Ureter (tissue), 1 donor: ENCODE results near the gene SLC9B1. TPM values are rescaled to one million over a fixed set of nuclear protein-coding genes. Genes with fewer than 3 reads are reported as not detected.
A peak's percentile ranks its signal among the peaks of the same experiment; 100 is the strongest.
"Not testable (repeated sequence)": the region's sequence is repeated elsewhere in the genome, so short reads cannot be mapped to it uniquely, and the experiment has no call there.

Experiments used
- DNase-seq: peaks from one replicate; pipeline ENCODE4 v3.0.0-alpha.2; 2020; ENCODE audit warnings: low spot score
- total RNA-seq: library from RNA; stranded (reverse); gene quantifications from one replicate; pipeline ENCODE4 v1.2.4, GENCODE V29; 2023
- donor health status: DM: yes; HTN: yes; CAD: no.

SLC9B1 gene
- total RNA-seq, 1 donor from 2014 or later, result 1.8 TPM

DNA sequence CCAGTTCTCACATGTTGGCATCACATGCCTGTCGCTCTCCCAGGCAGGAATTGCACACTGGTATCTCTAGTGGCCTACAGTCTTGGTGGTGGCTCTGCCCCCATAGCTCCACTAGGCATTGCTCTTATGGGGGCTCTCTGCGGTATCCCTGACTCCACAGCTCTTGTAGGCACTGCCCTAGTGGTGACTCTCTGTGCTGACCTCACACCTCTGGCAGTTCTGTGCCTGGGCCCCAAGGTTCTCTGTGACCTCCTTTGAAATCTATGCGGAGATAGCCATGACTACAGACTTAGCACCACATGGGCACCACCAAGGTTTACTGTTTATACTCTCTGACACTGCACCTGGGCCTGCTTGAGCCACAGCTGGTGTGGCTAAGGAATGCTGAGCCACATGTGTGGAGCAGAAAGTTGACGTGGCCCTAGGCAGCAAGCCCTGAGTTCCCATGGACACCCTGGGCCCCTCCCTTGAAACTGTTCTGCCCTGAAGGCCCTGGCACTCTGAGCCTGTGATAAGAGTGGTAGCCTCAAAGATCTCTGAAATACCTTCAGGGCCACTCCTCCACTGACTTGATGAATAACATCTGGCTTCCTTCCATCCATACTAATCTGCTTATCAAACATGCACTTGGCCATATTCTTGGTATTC, 8.0 kb downstream of the SLC9B1 start:
- DNase-seq, result peak; percentile 46

DNA sequence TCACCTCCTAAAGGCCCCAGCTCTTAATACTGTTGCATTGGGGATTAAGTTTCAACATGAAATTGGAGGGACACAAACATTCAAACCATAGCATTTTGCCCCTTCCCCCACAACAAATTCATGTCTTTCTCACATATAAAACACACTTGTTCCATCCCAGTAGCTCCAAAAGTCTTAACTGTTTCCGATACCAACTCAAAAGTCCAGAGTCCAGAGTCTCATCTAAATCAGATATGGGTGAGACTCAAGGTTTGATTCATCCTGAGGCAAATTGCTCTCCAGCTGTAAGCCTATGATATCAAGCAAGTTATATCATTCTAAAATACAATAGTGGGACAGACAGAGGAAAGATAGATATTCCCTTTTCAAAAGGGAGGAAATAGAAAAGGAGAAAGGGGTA, 8.7 kb downstream of the SLC9B1 start:
- DNase-seq, result no peak

DNA sequence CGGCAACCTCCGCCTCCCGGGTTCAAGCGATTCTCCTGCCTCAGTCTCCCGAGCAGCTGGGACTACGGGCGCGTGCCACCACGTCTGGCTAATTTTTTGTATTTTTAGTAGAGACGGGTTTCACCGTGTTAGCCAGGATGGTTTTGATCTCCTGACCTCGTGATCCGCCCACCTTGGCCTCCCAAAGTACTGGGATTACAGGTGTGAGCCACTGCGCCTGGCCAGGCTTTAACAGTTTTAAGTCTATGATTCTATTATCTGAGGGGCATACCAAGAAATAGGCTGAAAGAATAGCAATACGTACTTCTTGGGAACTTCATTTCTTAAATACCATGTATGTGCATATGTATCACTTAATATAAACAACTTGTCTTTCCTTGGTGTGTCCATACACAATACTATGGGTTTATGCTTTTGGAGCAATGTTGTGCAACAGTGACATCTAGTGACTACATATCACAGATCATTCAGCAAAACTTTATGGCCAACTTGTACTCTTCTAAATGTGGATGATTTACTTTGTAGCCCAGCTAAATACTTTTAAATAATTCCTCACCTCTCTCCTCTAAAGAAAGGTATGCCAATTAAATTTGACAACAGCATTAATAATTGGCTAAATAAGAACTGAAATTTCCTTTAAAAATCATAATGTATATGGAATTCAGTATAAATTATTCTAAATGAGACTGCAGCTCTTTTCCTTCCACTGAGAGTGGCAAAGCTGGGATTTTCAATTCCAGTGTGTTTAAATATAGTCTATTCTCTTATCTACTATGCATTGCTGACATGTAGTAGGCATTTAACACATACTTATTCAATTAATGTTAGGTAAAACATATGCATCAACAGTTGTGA, 10.4 kb downstream of the SLC9B1 start:
- no peak for DNase-seq

DNA sequence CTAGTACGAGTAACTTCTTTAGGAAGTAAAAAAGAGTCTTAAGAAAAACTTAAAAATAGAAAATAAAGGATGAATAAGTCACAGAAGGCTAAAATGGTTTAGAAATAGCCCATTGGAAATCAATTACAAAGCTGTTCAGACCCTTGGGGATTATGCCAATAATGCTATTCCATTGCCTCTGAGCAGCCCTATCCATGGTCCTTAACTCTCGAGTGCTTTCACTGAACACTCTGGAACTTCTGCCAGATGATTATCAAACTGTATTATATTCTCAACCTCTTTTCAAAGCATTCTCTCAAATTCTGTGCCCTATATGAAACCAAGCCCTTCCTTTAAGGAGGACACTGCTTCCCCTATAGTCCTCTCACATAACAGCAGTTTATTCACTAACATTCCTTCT, 17.0 kb downstream of the SLC9B1 start:
- DNase-seq, result no peak

DNA sequence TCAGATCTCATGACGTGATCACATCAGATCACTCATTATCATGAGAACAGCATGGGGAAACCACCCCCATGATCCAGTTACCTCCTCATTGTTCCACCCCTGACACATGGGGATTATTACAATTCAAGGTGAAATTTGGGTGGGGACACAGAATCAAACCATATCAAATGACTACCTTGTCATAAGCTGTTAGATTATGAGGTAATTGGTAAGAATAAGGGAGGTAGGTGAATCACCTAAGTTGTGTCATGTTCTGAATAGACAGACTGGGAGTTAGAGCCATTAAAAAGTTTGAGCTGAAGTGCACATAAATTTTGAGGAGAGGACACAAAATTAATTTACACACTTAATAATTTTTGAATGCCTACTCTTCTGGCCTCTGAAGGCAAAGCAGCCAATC, 24.7 kb downstream of the SLC9B1 start:
- no peak for DNase-seq

DNA sequence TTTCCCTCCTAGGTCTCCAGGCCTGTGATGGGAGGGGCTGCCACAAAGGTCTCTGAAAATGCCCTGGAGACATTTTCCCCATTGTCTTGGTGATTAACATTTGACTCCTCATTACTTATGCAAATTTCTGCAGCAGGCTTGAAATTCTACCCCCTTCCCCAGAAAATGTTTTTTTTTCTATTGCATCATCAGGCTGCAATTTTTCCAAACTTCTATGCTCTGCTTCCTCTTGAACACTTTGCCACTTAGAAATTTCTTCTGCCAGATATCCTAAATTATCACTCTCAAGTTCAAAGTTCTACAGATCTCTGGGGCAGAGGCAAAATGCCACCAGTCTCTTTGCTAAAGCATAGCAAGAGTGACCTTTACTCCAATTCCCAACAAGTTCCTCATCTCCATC, 25.5 kb downstream of the SLC9B1 start:
- DNase-seq, result not testable (repeated sequence)

DNA sequence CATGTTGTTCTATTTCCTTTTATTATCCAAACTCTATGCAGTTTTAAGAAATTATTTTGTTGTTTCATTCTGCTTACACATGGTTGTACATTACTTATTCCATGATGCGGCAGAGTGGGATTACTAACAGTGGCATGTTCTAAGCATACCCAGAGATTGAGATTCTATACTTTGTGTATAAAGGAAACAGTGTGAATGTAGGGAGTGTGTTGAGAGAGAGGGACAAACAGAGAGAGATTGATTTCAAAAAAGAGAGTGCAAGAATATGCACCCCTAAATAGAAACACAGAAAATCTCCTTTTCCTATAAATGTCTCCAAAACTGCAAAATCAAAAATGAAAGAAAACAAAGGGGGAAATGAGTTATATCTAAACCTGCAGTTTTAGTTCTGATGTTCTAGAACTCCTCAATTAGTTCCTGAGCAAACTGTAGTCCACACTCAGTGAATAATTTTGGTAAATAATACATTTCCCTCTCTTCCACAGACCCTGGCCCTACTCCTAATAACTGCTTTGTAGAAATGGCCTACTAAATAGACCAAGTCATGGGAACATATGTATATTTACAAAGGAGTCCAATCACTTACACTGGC, 31.0 kb downstream of the SLC9B1 start:
- no peak for DNase-seq

DNA sequence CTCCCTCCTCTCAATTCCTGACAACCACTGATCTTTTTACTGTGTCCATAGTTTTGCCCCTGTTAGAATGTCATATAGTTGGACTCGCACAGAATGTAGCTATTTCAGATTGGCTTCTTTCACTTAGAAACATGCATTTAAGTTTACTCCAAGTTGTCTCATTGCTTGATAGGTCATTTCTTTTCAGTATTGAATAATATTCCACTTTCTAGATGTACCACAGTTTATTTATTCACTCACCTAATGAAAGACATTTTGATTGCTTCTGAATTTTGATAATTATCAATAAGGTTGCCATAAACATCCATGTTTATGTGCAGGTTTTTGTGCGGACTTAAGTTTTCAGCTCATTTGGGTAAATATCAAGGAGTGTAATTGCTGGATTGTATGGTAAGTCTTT, 38.5 kb downstream of the SLC9B1 start:
- no peak for DNase-seq

DNA sequence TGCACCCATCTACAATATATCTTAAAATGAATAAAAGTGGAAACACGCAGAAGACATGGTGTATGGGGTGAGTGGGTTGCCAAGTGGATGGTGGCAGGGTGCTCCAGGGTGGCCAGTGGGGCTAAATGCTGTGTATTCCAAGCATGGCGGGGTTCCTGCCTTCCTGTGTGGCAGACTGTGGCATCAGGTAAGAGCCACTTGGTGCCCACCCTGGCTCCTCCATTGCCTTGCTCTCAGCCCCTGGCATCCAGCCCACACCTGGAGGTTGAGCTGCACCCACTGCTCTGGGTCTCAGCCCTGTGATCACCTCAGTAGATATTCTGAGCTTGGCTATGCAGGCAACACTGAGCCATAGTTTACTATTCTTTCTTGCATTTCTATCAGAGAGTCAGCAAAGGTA, 57.7 kb downstream of the SLC9B1 start:
- DNase-seq, result not testable (repeated sequence)

DNA sequence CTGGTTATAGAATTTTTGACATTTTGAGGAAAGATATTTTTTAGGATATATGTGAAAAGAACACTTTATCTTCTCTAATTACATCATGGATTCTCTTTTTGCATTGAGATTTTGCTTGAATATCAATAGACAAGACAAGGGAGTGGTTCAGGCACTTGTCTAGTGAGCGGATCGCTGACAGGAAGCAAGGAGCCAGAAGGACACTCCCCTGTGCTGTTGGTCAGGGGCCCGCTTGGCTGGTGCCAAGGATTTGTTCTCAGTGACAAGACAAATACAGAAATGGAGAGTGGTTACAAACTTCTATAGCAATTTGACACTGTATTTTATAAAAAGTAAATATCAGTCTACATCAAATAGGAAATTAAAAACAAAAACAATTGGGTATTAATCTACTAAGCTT, 60.0 kb downstream of the SLC9B1 start:
- no peak for DNase-seq

DNA sequence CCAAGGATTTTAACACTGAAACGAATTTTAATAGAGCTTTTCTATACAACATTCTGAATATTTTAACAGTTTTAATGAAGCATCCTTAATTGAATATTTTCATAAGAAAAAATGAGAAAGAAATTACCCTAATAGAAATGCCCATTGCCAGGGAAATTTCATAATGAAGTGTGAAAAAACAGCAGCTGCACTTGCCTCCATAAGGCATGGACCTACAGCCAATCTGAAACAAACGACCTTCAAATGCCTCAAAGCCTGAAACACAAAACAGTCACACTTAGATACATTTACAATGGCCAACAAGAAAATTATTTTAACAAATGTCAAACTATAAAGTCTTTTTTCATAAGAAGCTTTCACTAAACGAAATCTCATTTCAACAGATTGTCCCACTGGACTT, 74.4 kb downstream of the SLC9B1 start:
- DNase-seq, result no peak

DNA sequence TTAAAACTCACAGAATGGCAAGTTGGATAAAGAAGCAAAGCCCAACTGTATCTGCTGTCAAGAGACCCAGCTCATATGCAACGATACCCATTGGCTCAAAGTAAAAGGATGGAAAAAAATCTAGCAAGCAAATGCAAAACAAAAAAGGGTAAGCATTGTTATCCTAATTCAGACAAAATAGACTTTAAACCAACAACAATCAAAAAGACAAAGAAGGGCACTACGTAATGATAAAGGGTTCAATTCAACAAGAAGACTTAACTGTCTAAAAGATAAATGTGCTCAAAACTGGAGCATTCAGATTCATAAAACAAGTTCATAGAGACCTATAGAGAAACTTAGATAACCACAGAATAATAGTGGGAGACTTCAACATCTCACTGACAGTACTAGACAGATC, 81.4 kb downstream of the SLC9B1 start:
- DNase-seq, result not testable (repeated sequence)

DNA sequence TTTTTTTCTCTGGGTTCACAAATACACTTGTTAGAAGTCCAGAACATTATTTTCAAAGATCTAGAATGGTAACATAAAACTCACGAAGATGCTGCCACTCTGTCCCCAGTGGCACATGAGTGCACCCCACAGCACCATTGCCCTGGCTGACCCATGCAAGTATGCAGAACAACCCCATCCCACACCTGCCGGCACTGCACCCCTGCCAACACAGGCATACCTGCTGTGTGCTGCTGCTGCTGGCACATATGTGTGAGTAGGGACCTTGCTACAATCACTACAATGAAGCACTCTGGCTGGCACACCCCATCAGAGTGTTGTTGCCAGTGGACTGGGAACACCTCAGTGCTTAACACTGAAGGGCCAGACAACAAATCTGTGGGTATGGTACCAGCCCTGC, 83.8 kb downstream of the SLC9B1 start:
- DNase-seq, result no peak

DNA sequence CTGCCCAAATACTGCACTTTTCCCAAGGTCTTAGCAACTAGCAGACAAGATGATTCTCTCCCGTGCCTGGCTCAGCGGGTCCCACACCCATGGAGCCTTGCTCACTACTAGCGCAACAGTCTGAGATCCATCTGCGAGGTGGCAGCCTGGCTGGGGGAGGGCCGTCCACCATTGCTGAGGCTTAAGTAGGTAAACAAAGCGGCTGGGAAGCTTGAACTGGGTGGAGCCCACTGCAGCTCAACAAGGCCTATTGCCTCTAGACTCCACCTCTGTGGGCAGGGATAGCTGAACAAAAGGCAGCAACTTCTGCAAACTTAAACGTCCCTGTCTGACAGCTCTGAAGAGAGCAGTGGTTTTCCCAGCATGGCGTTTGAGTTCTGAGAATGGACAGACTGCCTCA, 99.8 kb downstream of the SLC9B1 start:
- DNase-seq, result not testable (repeated sequence)

DNA sequence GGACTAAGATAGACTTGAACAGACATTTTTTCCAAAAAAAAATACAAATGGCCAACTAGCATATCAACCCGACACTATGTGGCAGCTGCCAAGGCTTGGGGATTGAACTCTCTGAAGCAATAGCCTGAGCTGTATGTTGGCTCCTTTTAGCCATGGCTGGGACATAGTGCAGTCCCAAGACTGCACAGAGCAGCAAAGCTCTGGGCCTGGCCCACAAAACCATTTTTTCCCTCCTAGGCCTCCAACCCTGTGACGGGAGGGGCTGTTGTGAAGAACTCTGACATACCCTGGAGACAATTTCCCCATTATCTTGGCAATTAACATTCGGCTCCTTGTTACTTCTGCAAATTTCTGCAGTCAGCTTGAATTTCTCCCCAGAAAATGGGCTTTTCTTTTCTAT, 100.6 kb downstream of the SLC9B1 start:
- DNase-seq, result no peak

DNA sequence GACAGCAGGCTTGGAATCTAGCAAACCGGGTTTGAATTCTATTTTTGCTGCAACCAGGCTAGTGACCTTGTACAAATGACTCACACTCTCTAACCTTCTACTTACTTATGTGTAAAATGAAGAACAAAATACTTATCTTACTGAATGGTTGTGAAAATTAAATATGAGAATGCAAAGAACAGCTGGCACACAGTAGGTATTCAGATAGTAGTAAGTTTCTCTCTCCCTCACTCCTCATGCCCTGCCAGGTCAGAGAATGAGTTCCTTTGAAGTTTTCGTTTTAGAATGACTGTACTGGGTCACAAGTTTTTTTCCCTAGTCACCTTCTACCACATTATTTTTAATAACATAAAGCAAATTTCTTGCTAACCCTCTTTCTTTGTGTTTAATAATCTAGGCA, 117.7 kb downstream of the SLC9B1 start:
- no peak for DNase-seq

DNA sequence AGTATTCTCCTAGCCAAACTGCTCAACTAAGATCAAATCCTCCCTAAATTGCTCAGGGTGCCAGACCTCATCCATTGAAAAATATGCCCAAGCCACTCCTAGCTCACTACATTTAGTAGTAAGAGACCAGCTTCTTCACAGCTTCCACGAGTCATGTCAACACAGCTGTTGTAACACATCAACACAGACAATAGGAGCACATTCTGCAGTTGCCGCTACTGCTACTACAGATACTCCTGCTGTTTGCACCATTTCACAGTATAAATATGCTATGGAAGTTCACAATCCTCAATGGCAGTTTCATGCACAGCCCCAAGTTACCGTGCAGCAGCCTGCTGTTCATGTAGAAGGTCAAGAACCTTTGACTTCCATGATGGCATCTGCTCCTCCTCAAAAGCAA, 121.9 kb downstream of the SLC9B1 start:
- not testable (repeated sequence) for DNase-seq

DNA sequence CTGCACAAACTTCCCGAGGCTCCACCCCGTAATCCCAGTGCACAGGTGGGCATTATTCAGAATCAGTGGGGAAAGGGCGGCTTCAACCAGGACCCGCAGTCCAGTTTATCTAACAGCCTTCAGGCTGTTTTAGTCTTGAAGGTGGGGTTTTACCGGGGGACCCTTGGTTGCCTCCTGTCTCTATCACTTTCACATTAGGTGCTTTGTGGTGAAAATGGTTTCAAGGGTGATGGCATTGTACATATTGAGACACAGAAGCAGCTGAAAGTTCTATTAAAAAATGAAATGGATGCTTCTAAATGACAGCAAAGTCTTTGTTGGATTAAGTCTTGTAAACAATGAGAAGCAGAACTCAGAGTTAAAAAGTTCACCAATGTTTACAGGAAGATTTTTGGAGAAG, 123.0 kb downstream of the SLC9B1 start:
- DNase-seq, result not testable (repeated sequence)

DNA sequence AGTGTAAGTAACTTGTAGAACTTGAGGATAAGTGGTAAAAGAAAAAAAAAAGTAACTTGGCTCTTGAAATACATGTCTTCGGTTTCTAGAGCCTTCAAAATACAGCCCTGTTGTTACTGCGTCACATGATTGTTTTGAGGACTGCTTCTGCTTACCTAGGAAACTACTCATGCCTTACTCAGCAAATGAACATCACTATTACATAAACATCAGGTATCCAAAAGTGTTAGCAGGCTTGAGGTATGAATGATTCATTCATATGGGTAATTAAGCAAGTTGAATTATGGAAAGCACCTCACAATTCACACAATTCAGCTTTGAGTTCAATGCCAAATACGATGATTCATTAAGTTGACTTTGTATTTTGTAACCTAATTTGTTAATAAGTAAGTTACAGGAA, 129.6 kb downstream of the SLC9B1 start:
- not testable (repeated sequence) for DNase-seq

DNA sequence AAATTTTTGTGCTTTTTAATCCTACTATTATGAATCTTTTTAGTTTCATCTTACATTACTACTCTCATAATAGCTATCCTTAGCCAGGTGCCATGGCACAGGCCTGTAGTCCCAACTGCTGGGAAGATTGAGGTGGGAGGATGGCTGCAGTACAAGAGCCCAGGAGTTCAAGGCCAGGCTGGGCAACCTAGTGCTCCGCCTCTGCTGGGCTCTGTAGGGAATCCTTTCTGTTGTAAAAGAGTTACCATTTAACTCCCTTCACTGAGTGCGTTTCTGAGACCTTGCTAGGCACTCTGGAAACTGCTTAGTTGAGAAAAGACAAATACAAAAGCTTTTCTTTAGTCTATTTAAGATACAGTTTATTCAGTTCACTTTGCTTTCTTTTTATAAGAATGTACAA, 130.9 kb downstream of the SLC9B1 start:
- not testable (repeated sequence) for DNase-seq

DNA sequence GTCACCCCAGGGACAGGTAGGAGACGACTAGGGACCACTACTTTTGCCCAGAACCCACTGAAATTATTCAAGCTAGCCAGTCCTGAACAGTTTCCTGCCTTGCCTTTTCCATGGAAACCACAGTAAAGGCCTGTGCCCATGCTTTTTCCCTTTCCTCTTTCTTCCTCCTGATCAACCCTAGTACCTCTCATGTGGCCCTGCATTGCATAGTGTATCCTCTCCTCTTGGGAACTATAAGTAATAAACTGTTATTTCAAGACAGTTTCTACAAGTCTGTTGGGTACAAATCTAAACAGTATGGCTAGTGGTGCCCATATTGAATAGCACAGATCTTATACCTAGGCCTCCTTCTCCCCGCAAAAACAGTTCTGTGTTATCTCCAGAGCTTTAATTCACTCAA, 136.2 kb downstream of the SLC9B1 start:
- no peak for DNase-seq

DNA sequence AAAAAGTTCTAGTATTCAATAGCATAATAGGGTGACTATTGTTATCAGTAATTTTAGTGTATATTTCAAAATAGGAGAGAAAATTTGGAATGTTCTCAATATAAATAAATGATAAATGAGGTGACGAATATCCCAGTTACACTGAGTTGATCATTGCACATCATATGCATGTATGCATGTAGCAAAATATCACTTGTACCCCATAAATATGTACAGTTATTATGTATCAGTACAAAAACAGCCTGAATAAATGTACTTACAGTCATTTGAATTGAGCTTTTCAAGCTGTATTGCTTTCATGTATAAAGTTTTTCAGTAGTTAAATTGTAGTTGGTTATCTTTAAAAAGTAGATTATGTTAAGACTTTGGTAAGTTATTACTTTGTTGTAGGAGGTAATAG, 138.2 kb downstream of the SLC9B1 start:
- DNase-seq, result no peak

DNA sequence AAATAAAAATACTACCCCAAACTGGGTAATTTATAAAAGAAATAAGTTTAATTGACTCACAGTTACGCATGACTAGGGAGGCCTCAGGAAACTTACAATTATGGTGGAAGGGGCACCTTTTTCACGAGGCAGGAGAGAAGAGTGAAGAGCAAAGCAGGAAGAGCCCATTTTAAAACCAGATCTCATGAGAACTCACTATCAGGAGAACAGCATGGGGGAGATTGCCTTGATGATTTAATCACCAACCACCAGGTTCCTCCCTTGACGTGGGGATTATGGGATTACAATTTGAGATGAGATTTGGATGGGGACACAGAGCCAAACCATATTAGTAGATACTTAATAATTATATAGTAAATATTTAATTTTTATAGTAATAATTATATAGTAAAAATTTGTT, 140.6 kb downstream of the SLC9B1 start:
- DNase-seq, result no peak
